GM15510 (cell line): ENCODE data around the gene C6orf58.

Experiments used
- POLR2A ChIP-seq: IDR thresholded peaks from 3 replicates; pipeline ENCODE4 v1.6.1; 2011; ENCODE audit warnings: borderline replicate concordance; ENCODE audit not compliant: insufficient read length; ENCODE audit errors: extremely low read depth

C6orf58 gene

DNA sequence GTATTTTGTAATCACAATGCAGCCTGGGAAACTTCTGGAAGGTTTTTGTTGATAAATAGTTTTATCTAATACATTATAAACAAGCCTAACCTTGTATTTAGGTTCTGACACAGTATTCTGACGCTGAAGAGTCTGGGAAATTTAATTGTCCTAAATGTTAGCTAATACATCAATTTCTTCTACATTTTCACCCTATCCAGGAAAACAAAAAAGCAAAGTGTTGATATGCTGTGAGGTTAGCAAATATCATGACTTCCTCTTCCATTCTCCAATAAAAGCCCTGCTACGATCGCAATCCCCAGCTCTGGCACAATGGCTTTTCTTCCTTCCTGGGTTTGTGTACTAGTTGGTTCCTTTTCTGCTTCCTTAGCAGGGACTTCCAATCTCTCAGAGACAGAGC, at the start of gene C6orf58:
TSS of gene C6orf58 (plus strand) at position 301 of the 400 bp plus-strand sequence. CDS start at position 313, 12 bp downstream.
- TF ChIP-seq POLR2A = no peak

DNA sequence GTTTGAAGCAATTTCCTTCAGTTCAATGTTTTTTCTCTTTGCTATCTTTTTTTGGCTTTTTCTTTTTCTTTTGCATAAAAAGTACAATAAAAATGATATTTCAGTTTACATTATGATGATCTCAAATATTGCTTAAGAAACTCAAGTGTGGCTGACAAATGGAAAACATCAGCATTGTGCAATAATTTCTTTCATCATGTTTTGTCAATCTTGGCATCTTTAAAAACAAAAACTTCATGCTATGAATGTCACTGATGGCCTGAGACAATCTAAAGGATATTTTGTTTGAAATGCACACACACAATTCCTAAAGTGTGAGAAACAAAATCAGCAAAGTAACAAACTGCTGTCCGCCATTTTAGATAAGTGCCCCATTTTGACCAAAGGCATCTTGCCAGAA, 44.0 kb upstream of the C6orf58 start:
- TF ChIP-seq POLR2A = no peak

DNA sequence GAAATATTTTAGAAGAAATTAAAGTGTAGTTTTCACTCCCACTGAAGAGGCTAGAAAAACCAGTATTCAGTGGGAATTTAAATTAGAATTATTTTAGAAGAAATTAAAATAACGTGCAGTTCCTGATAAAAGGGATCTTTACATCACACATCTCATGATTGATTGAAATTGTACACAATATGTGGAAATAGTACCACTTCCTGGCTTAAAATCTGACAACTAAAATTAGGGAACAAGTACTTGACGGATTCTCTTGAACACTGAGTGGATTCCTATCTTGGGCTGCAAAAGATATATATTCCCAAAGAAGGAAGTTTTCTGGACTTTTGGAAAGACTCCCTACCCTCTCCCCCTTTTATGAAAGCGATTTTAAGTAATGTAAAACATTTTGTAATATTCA, 43.2 kb upstream of the C6orf58 start:
- TF ChIP-seq POLR2A = no peak

DNA sequence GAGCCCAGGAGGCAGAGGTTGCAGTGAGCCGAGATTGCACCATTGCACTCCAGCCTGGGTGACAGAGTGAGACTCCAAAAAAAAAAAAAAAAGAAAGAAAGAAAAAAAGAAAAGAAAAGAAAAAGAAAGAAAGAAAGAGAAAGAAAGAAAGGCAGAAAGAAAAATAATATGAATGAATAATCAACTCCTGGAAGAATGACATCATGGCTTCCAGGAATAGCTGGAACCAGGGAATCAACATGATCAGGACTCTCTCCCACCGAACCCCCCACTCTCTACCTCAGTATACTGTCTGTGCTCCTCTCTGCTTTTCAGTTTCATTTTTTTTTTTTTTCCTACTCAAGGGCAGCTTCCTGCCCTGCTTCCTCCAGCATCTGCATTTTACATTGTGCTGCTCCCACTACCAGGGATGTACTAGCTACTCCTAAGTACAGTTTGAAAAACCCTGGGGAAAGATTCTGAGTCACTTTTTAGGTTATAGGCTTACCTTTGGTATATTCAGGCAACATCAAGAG, 38.2 kb upstream of the C6orf58 start:
- no peak for TF ChIP-seq POLR2A

DNA sequence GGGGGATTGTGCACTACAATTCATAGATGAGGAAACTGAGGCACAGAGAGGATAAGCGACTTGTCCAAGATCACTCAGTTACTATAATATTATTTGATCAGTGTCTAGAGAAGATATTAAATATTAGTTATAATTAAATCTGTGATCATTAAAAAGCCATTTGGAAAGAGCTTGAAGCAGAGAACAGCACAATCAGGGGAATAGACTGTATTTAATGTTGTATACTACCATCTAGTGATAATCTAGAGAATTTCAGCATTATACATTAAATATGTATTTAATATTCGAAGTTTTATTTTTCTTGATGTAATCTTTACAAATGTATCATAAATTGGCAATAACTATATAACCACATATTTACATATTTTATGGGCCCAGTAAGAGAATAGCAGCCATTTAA, 37.7 kb upstream of the C6orf58 start:
- TF ChIP-seq POLR2A = no peak

DNA sequence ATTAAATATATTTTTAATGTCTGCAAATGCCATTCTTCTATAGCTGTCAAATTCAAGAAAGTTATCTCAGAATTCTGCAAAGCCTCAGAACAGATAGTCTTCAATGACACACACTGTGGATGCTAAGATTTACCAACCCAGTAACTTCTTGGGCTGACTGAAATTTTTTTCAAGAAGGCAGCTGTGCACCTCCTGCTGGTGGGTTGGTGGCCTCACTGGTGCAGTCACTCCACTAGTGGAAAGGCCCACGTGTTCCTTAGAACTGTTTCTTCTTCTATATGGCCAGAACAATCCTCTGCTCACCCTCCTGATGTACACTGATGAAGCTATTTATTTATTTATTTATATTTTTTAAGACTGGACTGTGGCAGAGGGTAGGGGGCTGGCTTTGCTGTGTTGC, 29.8 kb upstream of the C6orf58 start:
- no peak for TF ChIP-seq POLR2A

DNA sequence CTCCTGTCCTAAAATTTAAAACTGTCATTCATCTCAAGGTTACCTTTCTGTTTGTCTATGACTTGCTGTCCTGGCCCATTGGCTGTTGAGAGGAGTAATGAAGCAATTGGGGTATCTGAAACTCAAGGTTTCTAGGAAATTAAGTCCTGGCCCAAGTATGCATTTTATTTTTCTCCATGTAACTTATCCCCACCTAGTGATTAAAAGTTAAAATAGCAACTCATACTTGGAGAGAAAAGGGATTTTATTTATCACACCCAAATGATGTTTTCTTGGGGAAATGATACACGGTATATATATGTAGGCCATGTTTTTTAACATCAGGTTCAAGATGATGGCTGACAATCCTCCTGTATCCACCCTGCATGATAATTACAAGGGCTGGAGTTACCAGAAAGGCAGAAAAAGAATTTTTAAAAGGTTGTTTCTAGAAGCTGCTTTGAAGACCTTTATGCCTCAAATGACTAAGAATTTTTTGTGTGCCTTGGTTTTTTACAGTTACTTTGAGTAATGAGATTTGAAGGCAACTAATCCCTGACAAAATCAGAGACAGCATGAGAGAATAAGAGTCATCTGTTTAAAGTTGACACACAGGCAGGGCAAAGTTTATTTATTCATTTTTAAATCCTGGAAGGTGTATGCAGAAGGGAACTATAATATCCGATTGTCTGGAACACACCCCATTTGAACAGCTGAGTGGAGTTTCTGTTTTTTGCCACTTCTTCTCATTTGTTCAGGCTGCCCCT, 28.9 kb upstream of the C6orf58 start:
- TF ChIP-seq POLR2A = no peak

DNA sequence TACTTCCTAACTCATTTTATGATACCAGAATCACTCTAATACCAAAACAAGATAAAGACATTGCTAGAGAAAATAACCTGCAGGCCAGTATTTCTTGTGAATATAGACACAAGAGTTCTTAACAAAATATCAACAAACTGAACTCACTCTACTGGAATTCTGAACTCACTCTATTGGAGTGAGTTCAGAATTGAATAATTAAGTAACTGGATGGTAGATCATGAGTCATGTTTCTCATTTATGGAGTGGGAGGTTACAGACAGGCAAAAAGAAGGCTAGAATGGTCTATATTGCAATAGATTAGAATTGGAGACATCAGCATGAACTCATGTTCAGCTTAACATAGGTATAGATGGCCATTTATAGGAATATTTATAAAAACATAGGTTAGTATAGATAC, 26.6 kb upstream of the C6orf58 start:
- TF ChIP-seq POLR2A = no peak

DNA sequence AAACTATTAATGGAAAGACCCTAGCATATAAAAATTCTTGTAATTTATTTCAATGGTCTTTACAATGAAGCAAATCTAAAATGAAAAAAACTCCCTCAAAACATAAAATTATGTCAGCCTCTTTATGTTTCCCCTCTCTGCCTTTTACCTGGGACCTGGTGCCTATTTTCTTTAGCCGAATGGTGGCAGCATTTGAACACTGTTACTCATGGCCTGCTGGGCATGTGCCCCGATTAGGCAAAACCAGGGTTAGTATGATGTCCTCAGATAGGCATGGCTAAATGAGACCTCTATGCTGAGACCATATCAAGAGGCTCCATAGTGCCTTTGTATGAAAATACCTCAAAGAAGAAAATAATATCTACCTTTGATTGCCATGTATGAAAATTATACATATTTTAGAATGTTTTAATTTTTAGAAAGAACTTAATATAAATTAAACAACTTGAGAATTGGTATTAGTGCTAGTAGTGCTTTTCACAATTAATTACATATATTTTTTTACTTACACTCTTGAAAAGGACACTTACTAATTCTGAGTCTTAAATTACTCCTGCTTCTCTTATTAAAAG, 22.5 kb upstream of the C6orf58 start:
- no peak for TF ChIP-seq POLR2A

DNA sequence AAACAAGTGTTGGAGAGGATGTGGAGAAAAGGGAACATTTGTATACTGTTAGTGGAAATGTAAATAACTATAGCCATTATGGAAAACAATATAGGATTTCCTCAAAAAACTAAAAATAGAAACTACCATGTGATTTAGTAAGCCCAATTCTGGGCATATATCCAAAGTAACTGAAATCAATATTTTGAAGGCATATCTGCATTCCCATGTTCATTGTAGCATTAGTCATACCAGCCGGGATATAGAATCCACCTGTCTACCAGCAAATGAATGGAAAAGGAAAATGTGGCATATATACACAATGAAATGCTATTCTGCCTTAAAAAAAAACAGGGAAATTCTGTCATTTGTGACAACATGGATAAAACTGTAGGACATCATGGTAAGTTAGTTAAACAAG, 15.3 kb upstream of the C6orf58 start:
- TF ChIP-seq POLR2A = no peak

DNA sequence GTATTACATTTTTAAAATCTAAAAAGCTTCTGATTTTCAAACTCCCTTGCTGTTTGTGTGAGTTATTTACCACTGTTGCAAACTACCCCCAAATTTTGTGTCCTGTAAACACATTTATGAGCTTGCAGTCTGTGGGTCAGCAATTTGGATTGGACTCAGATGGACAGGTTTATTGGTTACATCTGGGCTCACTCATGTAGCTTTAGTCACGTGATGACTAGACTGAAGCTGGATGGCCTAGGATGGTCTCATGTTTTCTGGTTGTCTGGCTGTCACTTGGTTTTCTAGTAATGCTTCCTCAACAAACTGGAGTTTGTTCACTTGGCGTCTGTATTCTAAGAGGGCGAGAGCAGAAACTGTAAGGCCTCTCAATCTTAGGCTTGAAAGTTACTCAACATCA, 12.2 kb upstream of the C6orf58 start:
- no peak for TF ChIP-seq POLR2A

DNA sequence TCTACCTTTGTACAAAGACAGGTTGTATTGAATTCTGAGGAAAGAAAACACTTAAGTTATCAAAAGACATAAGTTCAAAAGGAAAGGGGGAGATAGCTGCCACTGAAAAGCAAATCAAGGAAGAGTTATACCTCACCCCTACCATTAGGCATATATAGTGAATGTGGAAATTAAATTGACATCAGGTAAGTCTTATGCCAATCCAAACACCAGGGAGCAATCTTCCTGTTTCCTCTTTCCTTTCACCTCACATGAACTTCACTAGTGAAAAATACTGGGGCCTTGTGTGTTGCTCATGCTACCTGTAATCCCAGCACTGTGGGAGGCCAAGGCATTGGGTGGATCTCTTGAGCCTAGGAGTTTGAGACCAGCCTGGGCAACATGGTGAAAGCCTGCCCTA, 10.9 kb upstream of the C6orf58 start:
- no peak for TF ChIP-seq POLR2A

DNA sequence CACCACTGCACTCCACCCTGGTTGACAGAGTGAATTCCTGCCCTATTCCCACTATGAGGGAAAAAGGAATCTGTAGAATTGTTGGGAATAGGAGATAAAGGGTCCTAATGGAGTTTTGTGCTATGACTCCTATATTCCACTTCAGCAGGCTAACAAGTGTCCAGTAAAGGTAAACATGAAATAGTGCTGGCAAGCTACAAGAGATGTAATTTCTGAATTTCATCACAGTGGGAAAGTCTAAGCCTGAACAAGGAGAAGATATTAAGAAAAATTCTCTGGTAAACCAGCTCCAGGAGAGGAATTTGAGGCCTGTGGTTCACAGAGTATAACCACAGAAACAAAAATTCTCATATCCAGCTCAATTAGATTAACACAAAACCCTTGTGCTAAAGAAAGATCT, 10.3 kb upstream of the C6orf58 start:
- TF ChIP-seq POLR2A = no peak

DNA sequence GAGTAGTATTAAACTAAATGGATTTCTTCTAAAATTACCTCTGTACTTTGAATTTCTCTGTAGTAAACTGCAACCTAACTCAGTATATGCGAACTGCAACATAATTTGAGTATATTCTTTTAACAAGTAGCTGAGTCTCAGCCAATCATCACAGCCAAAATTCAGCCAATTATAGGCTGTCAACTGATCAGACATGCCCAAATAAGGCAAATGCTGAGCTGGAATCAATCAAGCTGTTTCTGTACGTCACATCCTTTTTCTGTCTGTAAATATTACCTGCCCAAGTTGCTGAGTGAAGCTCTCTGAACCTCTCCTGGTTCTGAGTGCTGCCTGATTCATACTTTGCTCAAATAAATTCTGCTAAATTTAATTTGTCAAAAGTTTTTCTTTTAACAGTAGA, 9.5 kb upstream of the C6orf58 start:
- TF ChIP-seq POLR2A = no peak

DNA sequence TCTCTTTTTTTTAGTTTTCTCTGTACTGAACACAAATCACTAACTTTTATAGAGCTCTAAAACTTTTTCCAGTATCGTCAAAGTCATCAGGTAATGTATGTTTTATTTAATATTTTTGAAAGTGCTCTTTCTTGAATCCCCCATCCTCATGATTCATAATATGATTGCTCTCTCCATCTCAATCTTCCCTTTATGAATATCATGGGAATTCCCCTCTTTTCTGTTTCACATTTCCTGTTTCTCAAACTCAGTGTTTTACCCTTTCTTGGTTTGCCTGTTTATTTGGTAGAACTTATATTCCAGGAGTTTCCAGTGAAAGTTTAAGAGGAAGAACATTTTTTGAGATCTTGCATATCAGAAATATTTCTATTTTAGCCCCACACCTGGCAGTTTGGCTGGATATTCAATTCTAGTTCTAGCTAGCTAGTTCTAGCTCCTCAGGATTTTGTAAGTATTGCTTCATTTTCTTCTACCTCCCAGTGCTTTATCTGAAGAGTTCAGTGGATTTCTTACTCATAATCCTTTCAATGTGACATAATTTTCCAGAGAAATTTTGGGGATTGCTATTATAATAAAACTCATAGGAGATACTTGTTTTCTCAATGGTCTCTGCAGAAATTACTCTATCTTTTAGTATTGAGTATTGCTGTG, 6.1 kb upstream of the C6orf58 start:
- no peak for TF ChIP-seq POLR2A

DNA sequence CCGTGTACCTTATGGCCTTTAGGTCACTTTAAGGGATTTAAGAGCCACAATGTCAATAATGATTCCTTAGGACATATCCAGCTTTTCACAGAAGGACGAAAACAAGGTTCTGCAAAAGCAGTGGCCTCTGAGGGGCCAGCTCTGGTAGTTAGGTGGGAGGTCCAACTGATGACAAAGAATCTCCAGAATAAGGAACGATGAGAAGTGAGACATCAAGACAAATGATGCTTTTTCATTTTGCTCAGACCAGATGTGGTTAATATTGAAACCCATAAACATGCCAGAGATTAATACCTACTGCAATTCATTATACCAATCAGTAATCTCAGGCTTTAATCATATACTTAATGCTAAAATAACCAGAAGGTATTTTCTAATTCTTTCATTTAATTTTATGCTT, 1.9 kb downstream of the C6orf58 start:
- TF ChIP-seq POLR2A = no peak

DNA sequence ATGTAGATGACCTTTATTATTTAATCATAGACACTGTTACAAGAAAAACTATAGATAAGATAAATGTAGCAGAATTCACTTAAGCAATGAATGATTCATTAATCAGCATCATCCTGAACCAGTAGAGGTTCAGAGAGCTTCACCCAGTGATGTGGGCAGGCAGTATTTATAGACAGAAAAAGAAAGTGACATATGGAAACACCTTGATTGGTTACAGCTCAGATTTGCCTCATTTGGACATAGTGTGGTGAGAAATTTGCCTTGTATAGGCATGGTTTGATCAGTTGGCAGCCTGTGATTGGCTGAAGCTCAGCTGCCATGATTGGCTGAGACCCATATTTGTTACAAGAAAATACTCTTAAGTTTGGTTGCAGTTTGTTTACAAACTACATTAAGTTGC, 4.6 kb downstream of the C6orf58 start:
- TF ChIP-seq POLR2A = no peak
